DMS153 (cell line): ENCODE data around the gene ANKRD13D.

Source experiments
- DNase-seq: peaks from one replicate; lab custom pipeline; 2025; lab: John Stamatoyannopoulos, UW

The ANKRD13D gene

DNA sequence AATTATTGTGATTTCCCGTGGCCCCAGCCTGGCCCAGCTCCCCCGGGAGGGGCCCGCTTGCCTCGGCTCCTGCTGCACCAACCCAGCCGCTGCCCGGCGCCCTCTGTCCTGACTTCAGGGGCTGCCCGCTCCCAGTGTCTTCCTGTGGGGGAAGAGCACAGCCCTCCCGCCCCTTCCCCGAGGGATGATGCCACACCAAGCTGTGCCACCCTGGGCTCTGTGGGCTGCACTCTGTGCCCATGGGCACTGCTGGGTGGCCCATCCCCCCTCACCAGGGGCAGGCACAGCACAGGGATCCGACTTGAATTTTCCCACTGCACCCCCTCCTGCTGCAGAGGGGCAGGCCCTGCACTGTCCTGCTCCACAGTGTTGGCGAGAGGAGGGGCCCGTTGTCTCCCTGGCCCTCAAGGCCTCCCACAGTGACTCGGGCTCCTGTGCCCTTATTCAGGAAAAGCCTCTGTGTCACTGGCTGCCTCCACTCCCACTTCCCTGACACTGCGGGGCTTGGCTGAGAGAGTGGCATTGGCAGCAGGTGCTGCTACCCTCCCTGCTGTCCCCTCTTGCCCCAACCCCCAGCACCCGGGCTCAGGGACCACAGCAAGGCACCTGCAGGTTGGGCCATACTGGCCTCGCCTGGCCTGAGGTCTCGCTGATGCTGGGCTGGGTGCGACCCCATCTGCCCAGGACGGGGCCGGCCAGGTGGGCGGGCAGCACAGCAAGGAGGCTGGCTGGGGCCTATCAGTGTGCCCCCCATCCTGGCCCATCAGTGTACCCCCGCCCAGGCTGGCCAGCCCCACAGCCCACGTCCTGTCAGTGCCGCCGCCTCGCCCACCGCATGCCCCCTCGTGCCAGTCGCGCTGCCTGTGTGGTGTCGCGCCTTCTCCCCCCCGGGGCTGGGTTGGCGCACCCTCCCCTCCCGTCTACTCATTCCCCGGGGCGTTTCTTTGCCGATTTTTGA is 3.3 kb upstream of the ANKRD13D start:
- DNase-seq, result no peak

- DNase-seq, result no peak
Measured at GRCh38 chr11:67286621-67287333, 2.3 kb upstream of the ANKRD13D start.

DNA sequence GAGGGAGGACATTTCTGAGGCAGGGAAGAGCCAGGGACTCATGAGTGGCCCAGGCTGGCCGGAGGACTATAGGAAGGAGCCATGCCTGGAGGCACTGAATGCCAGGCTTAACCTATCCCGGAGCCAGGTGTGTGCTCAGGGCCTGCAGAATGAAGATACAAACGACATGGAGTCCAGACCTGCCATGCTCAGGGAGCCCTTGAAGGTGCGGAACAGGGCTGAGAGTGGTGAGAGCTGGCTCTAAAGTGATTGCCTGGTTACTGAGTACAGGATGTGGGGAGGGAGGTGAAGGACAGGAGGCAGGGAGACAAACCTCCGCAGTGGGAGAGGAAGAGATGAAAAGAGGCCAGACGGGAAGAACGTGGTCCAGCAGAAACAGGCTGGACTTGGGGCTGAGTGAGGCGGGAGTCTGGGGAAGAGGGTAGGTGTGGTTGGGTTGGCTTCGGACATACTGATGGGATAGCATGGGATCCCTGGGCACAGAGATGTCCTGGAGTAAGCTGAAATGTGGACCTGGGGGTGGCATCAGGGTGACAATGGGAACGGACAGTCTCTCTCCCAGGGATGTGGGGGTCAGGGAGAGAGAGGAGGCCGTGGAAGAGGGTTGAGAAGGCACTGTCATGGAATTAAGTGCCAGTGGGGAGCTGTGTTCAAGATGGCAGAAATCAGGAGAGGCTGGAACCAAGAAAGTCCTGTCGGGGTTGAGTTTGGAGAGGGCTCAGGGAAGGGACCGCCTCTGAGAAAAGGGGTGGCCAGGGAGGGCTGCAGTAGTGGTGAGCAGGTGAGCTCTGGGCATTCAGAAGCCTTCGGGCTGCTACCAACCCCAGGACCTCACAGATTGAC is 1.5 kb upstream of the ANKRD13D start:
- DNase-seq, result no peak

DNA sequence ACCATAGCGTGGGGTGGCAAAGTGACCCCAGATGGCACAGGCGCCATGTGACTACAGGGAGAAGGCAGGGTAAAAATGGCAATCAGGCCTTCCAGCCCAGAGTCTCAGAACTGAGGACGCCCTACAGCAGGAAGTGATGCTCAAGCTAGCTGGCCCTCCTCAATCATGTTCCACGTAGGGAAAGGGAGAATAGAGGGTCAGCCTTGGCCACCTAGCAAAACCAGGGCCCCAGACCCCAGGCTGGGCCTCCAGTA is 978 bp upstream of the ANKRD13D start:
- no peak for DNase-seq

DNA sequence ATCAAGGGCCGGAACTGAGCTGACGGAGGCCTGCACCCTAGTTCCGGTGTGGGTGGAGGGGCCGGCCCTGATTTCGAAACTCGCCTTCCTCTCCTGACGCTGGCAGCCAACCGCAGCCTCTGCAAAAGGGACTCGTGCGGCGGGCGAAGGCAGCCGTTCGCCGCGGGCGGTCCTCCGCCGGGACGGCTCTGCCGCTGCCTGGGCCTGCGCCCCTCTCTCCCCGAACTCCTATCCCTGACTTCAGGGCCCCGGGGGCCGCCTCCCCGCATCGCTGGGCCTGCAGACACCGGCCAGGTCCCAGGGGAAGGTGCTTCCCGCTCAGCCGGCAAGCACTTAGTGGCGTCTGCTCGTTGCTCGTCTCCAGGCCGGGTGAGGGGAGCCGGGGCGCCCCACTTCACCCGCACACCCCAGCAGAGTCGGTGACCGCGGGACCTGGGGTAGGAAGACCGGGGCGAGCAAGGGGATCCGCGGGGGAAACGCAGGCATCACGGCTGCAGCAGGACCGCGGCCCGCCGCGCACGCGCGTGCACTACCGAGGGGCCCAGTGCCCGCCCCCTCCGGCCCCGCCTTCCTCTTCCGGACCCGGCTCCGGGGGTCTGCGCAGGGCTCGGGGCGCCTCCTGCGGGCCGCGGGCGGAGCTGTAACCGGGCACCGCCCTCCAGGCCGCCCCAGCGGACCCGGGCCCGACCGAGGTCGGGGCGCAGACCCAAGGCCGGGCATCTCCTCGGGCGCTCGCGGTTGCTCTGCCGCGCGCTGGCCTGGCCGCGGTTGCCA is 464 bp upstream of the ANKRD13D start:
- peak; percentile 79 for DNase-seq

DNA sequence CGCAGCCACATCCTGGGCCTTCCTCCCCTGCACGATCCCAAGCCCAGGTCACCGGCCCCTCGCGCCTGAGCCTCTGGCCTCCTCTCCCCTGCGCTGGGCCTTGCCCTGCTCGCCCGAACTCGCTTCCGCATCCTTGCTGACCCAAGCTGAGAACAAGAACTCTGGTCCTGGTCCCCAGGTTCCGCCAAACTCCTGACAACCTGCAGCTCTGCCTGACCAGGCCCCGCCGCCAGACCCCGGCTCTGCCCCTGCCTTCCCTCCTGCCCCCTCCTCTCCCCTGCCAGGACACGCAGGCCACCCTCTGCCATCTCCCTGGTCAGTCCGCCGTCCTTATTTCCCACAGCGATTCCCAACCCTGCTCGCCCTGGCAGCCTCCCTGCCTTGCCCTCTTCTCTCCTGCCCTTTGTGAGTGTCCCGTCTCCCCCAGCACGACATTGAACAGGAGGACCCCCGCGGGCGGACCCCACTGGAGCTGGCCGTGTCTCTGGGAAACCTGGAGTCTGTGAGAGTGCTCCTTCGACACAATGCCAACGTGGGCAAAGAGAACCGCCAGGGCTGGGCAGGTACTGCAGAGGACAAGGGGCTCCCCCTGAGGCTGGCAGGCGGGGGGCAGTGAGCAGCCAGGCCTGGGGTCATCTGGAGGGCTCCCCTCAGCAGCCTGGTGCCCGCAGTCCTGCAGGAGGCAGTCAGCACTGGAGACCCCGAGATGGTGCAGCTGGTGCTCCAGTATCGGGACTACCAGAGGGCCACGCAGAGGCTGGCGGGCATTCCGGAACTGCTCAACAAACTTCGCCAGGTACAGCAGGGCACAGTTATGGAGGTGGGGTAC is 762 bp downstream of the ANKRD13D start:
- DNase-seq, result no peak

GRCh38 chr11:67290801-67291200 is 1.7 kb downstream of the ANKRD13D start:
- no peak for DNase-seq

DNA sequence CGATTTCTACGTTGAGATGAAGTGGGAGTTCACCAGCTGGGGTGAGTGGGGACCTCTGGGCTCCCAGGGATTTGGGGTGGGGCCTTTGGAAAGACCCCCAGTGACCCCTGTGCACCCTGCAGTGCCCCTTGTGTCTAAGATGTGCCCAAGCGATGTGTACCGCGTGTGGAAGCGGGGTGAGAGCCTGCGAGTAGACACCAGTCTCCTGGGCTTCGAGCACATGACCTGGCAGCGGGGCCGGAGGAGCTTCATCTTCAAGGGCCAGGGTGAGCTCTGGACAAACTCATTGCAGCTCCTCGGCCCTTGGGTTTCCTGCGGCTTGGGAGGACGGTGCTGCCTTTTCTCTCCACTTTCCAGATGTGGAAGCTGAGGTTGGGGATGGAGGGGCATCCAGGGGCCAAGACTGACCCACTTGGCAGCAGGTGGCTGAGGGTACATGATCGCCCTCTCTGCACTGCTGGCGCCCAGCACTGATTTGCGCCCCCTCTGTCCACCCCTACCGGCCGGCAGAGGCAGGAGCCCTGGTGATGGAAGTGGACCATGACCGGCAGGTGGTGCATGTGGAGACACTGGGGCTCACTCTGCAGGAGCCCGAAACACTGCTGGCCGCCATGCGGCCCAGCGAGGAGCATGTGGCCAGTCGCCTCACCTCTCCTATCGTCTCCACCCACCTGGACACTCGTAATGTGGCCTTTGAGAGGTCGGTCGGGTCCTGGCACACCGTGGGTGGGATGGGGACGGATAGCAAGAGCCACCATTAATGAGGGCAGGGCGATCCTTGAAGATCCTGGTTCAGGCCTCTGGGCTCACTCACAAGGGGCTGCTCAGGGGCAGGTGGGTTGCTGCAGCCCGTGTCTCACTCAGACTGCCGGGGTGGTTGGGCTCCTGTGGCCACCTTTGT is 2.6 kb downstream of the ANKRD13D start:
- no peak for DNase-seq

DNA sequence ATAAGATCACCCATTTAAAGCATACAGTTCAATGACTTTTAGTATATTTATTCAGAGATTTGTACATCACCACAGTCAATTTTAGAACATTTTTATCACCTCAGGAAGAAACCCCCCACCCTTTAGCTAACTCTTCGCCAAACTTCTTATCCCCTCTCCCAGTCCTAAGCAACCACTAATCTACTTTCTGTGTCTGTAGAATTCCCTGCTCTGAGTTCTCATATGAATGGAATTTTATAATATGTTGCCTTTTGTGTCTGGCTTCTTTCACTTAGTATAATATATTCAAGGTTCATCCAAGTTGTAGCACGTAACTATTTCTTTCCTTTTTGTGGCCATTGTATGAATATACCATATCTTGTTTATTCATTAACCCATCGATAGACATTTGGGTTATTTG is 3.6 kb downstream of the ANKRD13D start:
- no peak for DNase-seq

GRCh38 chr11:67293090-67293489 is 4.0 kb downstream of the ANKRD13D start:
- no peak for DNase-seq

DNA sequence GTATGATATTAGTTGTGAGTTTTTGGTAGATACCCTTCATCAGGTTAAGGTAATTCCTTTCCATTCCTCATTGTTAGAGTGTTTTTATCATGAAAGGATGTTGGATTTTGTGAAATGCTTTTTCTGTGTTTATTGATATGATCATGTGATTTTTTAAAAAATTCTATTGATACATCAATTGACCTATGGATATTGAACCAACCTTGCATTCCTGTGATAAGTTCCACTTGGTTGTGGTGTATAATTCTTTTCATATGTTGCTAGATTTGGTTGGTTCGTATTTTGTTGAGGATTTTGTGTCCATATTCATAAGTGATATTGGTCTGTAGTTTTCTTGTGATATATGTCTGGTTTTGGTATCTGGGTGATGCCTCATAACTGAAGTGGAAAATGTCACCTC is 6.7 kb downstream of the ANKRD13D start:
- no peak for DNase-seq

DNA sequence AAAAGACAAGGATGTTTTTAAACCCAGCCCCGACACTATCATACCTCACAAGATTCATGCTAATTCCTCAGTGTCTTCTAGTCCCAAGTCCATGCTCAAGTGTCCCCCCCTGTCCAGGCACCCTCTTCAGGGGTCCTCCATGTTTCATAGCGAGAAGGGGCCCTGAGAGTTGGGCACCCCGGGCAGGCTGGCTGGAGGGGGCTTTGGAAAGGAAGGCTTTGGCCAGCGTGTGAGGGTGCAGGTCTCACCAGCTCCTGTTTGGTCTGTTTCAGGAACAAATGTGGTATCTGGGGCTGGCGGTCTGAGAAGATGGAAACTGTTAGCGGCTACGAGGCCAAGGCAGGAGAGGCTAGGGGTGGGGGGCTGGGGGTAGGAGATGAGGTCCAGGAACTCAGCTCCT is 9.7 kb downstream of the ANKRD13D start:
- DNase-seq, result no peak

- DNase-seq, result no peak
Measured at GRCh38 chr11:67299471-67300191, 10.5 kb downstream of the ANKRD13D start.

GRCh38 chr11:67300256-67300755 is 11.2 kb downstream of the ANKRD13D start:
- no peak for DNase-seq

GRCh38 chr11:67300756-67301312 is 11.7 kb downstream of the ANKRD13D start:
- DNase-seq, result no peak

DNA sequence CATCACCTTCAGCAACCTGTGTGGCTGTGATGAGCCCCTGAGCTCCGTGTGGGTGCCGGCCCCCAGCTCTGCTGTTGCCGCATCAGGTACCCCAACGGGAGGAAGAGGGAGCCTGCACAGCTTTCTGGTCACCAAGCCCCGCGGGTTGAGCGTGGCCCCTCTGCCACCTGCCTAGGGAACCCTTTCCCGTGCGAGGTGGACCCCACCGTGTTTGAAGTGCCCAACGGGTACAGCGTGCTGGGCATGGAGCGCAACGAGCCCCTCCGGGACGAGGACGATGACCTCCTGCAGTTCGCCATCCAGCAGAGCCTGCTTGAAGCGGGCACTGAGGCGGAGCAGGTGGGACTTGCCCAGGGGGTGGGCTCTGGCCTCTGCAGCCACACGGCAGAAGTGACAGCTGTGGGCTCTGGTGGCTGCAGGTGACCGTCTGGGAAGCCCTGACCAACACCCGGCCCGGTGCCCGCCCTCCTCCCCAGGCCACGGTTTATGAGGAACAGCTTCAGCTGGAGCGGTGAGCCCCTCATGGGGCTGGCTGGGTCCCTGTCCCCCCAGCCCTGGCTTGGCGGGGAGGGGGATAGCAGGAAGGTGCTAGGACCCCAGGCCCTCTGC is 12.3 kb downstream of the ANKRD13D start:
- no peak for DNase-seq

DNA sequence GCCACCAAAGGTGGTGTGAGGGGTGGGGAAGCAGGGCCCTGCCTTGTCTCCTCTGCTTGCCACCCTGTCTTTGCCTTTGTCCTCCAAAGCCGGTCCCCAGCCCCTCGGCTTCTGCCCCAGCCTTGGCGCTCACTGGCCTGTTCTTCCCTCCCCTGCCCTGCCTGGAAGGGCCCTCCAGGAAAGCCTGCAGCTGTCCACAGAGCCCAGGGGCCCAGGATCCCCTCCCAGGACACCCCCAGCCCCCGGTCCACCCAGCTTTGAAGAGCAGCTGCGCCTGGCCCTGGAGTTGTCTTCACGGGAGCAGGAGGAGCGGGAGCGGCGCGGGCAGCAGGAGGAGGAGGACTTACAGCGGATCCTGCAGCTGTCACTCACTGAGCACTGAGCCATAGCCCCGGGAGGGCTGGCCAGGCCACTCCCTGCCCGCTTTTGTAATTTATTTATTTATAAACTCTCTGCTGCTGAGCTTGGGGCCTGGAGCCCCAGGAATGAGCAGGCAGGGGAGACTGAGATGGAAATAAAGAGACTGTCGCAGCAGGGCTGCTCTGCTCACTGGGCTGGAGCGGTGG is 12.9 kb downstream of the ANKRD13D start:
- peak; percentile 25 for DNase-seq

DNA sequence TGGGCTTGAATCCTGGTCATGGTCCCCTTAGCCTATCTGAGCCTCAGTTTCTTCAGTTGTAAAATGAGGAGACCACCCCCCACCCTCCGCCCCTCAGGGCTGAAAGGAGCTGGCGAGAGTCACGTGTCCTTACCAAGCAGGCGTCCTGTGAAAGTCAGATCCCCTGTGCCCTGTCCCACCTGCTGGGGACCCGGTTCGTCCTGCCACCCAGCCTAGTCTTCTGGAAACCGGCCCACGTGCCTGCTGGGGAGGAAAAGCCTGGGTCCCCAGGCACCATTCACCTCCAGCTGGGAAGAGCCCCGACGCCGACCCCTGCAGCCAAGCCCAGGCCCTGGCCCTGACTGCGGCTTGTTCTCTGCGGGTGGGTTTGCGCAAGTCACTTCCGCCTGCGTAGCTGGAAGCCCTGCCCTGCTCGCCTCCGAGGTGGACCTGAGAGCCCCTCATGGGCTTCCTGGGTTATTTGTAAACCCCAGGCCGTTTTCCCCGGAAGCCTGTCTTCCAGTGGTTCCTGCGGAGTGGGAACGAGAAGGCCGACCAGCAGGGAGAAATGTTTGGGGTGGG is 13.5 kb downstream of the ANKRD13D start:
- DNase-seq, result no peak
